Breast epithelium (tissue), 3 donors: ENCODE data around the gene FIG4.

Experiments
- CTCF ChIP-seq, 3 donors: fragments of 450-650 bp; IDR thresholded peaks; one replicate each; pipeline ENCODE4 v1.5.1; 2016 to 2017; ENCODE audit warnings: antibody characterized with exemption in 3 of 3, mild to moderate bottlenecking in 3 of 3, moderate library complexity in 3 of 3
- POLR2A ChIP-seq: fragments of 450-650 bp; IDR thresholded peaks from one replicate; pipeline ENCODE4 v1.6.1; 2016; ENCODE audit warnings: antibody characterized with exemption, mild to moderate bottlenecking, moderate library complexity

- TF ChIP-seq POLR2A (no peak), CTCF (IDR thresholded peaks at IDR 0.05) (no peak)
Measured at GRCh38 chr6:109834595-109835437, 143.7 kb downstream of the FIG4 start.
